SHP77 (cell line): ENCODE data around the gene TUFM.
"Not testable (repeated sequence)": the region's sequence is repeated elsewhere in the genome, so short reads cannot be mapped to it uniquely, and the experiment has no call there.

Experiments
- DNase-seq, 2 experiments: peaks; one replicate each; lab custom pipeline; 2025; lab: John Stamatoyannopoulos, UW

The TUFM gene

GRCh38 chr16:28846080-28846932 is at the start of gene TUFM:
TSS of gene TUFM (minus strand) at chr16:28846348. CDS start at chr16:28846269, 79 bp downstream.
- DNase-seq: peak; percentile 98 to 99

- DNase-seq: no peak
Observed at GRCh38 chr16:28895609-28896008, 49.5 kb upstream of the TUFM start.

- no peak for DNase-seq
Observed at GRCh38 chr16:28893291-28893690, 47.1 kb upstream of the TUFM start.

- DNase-seq: no peak
Observed at GRCh38 chr16:28891964-28892890, 46.1 kb upstream of the TUFM start.

- not testable (repeated sequence) for DNase-seq
Observed at GRCh38 chr16:28890355-28890754, 44.2 kb upstream of the TUFM start.

GRCh38 chr16:28886945-28887344 is 40.8 kb upstream of the TUFM start:
- DNase-seq: no peak

- DNase-seq: no peak
Observed at GRCh38 chr16:28884045-28884444, 37.9 kb upstream of the TUFM start.

- no peak for DNase-seq
Observed at GRCh38 chr16:28883221-28883996, 37.3 kb upstream of the TUFM start.

GRCh38 chr16:28882551-28883160 is 36.5 kb upstream of the TUFM start:
- no peak for DNase-seq

GRCh38 chr16:28881565-28881964 is 35.4 kb upstream of the TUFM start:
- DNase-seq: not testable (repeated sequence)

- DNase-seq: no peak
Observed at GRCh38 chr16:28880955-28881354, 34.8 kb upstream of the TUFM start.

- no peak for DNase-seq
Observed at GRCh38 chr16:28880589-28880915, 34.4 kb upstream of the TUFM start.

GRCh38 chr16:28879841-28880588 is 33.9 kb upstream of the TUFM start:
- peak; percentile 84 to 85 for DNase-seq

- DNase-seq: no peak
Observed at GRCh38 chr16:28879261-28879840, 33.2 kb upstream of the TUFM start.

- no peak for DNase-seq
Observed at GRCh38 chr16:28878083-28878926, 32.2 kb upstream of the TUFM start, which contains the start of gene ATP2A1. TSS of gene ATP2A1 (plus strand) at chr16:28878488. CDS start at chr16:28878672, 184 bp downstream.

- no peak for DNase-seq
Observed at GRCh38 chr16:28877655-28878000, 31.5 kb upstream of the TUFM start.

GRCh38 chr16:28876973-28877654 is 31.0 kb upstream of the TUFM start:
- no peak for DNase-seq

GRCh38 chr16:28876019-28876659 is 30.0 kb upstream of the TUFM start:
- DNase-seq: no peak
